ENCODE data around the gene IL17RD.

IL17RD gene

GRCh38 chr3:57130571-57131209, 34.5 kb downstream of the IL17RD start:
- no peak for DNase-seq (ENCODE audit: low read depth)

DNA sequence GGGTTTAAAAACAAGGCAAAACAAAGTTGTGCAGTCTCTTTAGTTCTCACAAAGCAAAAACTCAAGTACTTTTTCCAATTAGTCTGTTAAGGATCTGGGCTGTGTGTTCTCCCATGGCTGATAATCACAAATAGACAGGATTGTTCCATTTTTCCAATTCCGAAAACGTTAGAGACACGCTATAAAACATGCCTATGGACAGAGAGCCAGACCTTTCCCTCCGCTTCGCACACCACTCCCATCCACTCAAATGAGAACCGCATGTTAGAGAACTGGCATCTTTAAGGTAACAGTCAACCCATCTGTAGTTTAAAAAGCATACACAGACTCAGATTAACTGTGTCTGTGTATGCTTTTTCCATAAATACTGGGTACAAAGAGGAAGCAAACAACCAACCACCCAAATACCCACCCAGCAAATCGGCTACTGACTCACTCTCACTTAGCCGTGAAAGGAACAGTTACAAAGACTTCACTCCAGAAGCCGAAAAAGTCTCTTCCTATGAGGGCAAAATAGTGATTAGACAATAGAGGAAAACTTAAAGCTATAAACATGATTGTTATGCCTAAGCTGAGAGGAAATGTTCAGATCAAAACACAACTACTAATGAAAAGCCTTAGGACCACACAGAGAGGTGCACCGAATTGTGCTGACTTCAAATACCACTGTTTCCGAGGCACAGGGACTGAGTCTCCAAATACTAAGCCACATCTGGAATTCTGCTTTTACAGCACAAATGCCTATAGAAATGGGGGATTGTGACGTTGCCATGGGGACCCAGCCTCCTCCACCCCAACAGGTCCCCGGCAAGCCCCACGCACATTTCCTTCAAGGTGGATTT, 36.1 kb downstream of the IL17RD start:
- no peak for DNase-seq (ENCODE audit: low read depth)

- no peak for DNase-seq (ENCODE audit: low read depth)
These were observed 37.1 kb downstream of the IL17RD start for GRCh38 chr3:57127891-57128518.

DNA sequence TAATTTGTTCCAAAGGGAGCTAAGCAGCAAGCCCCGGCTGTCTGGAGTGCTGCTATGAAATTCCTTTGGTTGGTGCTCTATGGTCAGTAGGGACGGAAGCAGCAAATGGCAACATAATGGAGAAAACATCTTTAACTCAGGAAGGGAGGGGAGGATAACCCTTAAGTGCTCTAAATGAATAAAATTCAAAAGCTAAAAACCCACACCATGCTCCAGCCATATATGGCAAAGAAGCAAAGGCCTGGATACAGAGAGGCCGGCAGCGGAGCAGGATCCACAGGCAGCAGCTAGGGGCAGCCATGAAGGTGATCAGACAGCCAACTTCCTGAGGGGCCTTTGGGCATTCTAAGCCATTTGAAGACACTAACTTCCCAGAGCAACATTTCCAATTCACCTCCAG, 38.9 kb downstream of the IL17RD start:
- no peak for DNase-seq (ENCODE audit: low read depth)

DNA sequence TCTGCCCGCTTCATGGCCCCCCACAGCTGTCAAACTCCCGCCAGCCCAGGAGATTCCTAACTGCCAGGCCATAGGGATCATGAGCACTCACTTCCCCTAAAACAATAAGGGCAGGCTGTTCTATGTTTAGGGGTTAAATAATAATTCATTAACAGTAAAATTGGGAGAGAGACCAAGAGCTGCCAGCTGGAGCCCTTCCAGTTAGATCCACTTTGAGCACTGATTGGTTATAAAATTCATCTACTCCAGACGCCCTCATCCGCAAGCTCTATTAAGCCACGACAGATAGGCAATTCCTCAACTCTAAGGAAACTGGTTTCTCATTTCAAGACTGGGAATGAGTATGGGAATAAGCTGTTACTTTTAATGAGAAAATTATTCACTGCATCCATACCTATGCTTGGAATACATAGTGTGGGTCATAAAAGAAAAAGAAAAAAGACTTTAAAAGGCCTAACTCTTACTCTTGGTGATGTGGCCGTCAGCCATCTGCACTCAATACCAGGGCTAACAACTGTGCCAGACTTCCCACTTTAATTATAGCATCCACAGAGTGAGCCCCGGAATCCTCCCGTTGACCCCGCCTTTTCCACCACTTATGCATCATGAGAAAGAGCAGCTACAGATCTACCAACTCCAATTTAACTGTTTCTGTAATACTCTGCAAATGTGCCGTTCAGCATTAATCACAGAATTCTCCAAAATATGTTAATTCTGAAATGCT, 44.5 kb downstream of the IL17RD start:
- no peak for DNase-seq (ENCODE audit: low read depth)

DNA sequence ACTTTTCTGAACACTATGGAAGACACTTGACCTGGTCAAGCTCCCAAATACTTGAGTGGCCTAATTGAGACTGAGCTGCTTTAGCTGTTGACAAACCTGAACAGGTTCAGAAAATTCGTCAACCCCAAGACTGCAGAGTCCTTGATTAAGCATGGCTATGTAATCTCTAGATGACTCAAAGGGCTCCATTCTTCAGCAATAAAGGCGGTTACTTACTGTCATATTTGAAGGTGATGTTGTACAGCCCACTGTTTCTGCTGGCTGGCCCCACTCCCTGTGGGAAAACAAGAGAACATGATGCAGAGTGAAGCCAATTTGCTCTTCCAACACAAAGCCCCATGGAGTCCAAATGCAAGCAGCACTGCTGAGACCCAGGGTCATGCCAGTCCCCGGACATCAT, 45.1 kb downstream of the IL17RD start:
- no peak for DNase-seq (ENCODE audit: low read depth)

- DNase-seq (ENCODE audit: low read depth): no peak
These were observed 46.9 kb downstream of the IL17RD start for GRCh38 chr3:57118254-57118653.

GRCh38 chr3:57116501-57116900, 48.7 kb downstream of the IL17RD start:
- DNase-seq (ENCODE audit: low read depth): no peak

- no peak for DNase-seq (ENCODE audit: low read depth)
These were observed 52.9 kb downstream of the IL17RD start for GRCh38 chr3:57112206-57112605.

GRCh38 chr3:57110798-57111197, 54.4 kb downstream of the IL17RD start:
- no peak for DNase-seq (ENCODE audit: low read depth)

- no peak for DNase-seq (ENCODE audit: low read depth)
These were observed 54.9 kb downstream of the IL17RD start for GRCh38 chr3:57110214-57110613.

DNA sequence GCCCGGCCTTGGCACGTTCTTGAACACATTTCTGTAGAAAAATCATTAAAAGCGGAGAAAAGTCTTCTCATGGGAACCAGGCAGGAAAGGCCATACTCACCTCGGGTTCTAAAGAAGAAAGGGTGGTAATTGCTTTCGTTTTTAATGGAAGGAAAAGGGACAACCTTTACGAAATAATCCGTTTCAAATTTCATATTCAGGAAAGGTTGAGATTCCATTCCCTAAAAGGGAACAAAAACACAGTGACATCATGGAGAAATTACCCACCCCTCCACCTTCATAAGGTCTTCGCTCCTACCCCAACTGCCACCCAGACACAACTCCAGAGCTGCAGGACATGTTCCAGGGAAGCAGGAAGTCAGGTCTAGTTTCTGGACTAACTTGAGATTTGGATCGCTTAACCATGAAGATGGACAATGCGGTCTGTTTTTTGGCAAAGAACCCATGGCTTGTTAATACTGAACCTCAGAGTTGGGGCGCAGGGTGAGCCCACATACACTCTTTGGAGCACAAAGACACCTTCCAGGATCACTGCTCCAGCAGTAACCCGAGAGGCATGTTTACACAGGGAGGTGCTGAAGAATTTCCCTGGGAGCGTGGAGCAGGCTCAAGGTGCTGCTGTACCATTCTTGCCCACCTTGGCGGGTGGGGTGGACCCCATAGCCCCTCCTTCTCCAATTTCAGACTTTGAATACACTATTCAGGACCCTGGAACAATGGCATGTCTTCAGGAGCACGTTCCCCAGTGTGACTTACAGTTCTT, 55.5 kb downstream of the IL17RD start:
- DNase-seq (ENCODE audit: low read depth): no peak

DNA sequence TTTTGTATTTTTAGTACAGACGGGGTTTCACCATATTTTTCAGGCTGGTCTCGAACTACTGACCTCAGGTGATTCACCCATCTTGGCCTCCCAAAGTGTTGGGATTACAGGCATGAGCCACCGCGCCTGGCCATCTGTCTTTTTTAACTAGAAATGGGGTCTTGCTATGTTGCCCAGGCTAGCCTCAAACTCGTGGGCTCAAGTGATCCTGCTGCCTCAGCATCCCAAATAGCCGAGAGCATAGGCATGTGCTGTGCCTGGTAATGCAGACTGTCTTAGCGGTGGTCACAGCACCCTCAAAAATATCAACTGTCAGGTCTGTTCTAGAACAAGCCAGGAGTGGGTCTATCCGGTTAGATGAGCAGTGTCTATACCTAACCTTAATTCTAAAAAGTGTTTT, 56.5 kb downstream of the IL17RD start:
- no peak for DNase-seq (ENCODE audit: low read depth)

- DNase-seq (ENCODE audit: low read depth): no peak
These were observed 59.6 kb downstream of the IL17RD start for GRCh38 chr3:57105585-57105984.

GRCh38 chr3:57100046-57100695, 65.0 kb downstream of the IL17RD start:
- DNase-seq (ENCODE audit: low read depth): no peak

DNA sequence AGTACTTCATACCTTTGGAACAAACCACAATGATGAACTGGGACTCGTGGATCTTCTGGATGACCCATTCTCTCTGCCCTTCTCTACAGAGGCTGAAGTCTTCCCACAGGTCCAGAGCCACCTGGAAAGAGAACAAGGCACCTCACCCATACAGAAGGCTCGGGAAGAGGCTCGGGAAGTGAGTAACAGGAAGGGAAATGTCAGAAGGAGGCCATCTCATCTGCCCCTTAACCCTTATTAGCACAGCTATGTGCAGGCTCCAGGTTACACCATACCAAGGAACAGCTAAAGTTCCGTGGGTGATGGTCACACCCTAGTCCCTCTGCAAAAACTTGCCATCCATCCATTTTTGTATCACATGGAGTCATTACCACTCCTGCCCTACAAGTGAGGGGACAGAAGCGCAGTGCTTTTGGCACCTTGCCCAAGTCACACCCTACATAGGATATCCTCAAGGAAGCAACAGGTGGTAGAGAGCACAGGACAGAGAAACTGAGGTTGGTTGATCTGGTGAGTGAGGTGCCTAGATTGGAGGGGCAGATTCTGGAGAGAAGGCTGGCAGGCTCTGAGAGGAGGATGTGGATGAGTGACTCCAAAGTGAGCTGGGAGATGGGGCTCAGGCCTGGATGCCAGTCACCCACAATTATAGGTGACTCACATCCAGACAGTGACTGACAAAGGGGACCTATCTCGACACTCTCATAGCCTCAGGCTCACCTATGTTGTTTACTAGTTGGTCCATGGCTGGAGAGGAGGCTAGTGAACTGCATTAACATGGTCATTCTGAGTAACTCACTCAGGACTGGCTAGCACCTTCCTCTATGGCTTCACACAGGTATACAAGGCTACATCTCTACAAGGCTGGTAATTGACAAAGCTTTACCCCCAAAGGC, 66.5 kb downstream of the IL17RD start:
- no peak for DNase-seq (ENCODE audit: low read depth)

GRCh38 chr3:57097536-57097935, 67.6 kb downstream of the IL17RD start:
- no peak for DNase-seq (ENCODE audit: low read depth)

DNA sequence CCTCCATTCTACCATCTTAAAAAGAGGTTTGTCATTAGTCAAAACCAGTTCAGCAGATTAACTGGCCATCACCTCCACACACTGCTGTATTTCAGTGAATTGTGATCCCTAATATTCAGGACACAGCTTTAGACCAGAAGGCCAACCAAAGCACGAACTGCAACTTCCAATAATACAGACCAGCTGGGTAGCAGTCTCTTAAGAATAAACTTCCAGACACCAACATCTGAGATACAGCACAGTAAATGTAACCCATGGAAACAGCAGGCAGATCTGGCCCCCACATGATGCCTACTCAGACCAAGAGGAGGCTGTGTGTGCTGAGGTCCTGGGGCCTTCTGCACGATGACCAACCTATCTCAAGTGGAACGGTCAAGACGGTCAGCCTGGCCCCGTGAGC, 69.8 kb downstream of the IL17RD start:
- no peak for DNase-seq (ENCODE audit: low read depth)

DNA sequence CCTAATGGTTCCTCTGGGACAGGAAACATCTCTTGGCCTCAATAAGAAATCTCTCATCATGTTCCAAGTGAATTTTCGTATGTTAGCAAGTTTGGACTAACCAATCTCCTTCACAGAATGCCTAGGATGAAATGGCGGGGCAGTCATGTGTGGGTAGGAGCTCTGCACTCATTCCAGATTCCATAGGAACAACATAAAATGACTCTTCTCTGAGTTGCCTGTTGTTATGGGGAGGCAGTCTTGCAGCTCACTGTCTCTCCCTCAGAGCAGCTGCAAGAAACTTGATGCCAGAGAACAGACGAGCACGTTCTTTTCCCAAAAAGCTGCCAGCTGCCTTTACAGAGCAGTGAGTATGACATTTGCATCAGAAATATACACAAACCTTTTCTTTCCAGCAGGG, 70.6 kb downstream of the IL17RD start:
- no peak for DNase-seq (ENCODE audit: low read depth)

DNA sequence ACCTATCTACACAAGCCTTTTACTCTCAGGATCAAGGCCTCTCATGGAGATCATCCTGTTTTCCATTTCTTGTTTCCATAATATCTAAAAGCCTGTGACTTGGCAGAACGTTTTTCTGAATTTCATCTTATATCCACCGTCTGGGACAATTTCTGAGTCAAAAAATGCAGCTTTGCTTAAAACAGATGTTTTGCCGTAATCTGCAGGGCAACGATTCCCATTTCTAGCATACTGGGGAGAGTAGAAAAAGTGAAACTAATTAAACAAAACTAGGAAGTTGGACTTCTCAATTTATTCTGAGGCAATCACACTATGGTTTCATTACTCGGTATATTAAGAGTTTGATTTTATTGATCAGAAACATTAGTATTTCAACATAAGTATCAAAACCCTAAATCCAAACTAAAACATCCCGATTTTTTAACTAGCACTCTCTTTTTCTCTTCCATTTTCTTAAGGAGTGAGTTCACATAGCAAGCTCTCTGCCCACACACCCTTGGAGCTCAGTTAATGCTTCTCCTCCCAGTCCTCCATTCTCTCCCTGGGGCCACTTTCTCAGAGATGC, 71.1 kb downstream of the IL17RD start:
- DNase-seq (ENCODE audit: low read depth): no peak

Measured in activated T-helper 9 cell treated with anti-CD3 and anti-CD28 coated beads, Interleukin-2, amount 50 U/mL, for 16 hours (primary cell).